H1 (cell line): Measurements from ENCODE around the gene MATN1. TPM values are rescaled to one million over a fixed set of nuclear protein-coding genes. Genes with fewer than 3 reads are reported as not detected.

Experiments
- CHD7 ChIP-seq: fragments of 300-600 bp; sonication (generic); IDR thresholded peaks from 2 replicates; pipeline ENCODE4 v1.7.1; 2012; ENCODE audit warnings: low read length, moderate library complexity, mild to moderate bottlenecking, inconsistent platforms; ENCODE audit not compliant: insufficient replicate concordance
- GTF2F1 ChIP-seq: IDR thresholded peaks from 2 replicates; pipeline ENCODE4 v1.6.1; 2012; ENCODE audit warnings: low read depth, low read length, improper control_type of control experiment, borderline replicate concordance
- POLR2AphosphoS5 ChIP-seq: IDR thresholded peaks from 2 replicates; pipeline ENCODE4 v1.6.1; 2011; ENCODE audit warnings: low read depth, low read length
- RFX5 ChIP-seq: IDR thresholded peaks from 2 replicates; pipeline ENCODE4 v1.6.1; 2011; ENCODE audit warnings: low read depth, low read length, improper control_type of control experiment, borderline replicate concordance
- TAF1 ChIP-seq: IDR thresholded peaks from 2 replicates; pipeline ENCODE4 v1.6.1; 2011; ENCODE audit warnings: mild to moderate bottlenecking, low read depth, low read length
- TCF12 ChIP-seq: IDR thresholded peaks from 2 replicates; pipeline ENCODE4 v1.6.1; 2011; ENCODE audit warnings: low read depth, mild to moderate bottlenecking, low read length
- polyA plus RNA-seq, 7 experiments: library from polyadenylated mRNA; depleted of rRNA in 3 of 7; stranded (reverse) in 5 of 7; unstranded in 2 of 7; fragments of >200 nt in 5 of 7; fragments of 200-250 nt in 2 of 7; gene quantifications; 1 replicate in 5 of 7; 2 replicates in 1 of 7; 4 replicates in 1 of 7; pipeline versions ENCODE4 v1.2.1 to v1.2.3, GENCODE V29; 2011 to 2013; ENCODE audit warnings: missing spikeins in 2 of 7, mixed read lengths in 2 of 7
- total RNA-seq: library from RNA; stranded (reverse); fragmentation: NEBNext Ultra II Directional; extraction: Animal tissue kit (Norgen Biotek cat#: 25700); gene quantifications from 2 replicates; pipeline ENCODE4 v1.2.1, GENCODE V29; 2021

The MATN1 gene
- total and polyA plus RNA-seq, 2 of the 8 experiments (the other 6 are each of a cell fraction or from before 2014, with no cell fraction given) = 0.12 to 0.28 TPM

GRCh38 chr1:30762930-30763650 is 39.7 kb upstream of the MATN1 start (continued):
- TF ChIP-seq CHD7 = no peak
- TF ChIP-seq TAF1 = no peak
- no peak for TF ChIP-seq GTF2F1
- no peak for TF ChIP-seq POLR2AphosphoS5
- TF ChIP-seq RFX5 = no peak
- TF ChIP-seq TCF12 = no peak
